Stimulated activated CD4-positive, alpha-beta T cell treated with anti-CD3 and anti-CD28 coated beads, Interleukin-15, amount 100 ng/mL, for 48 hours (primary cell): Measurements from ENCODE around the gene MTA3.
"Not testable (repeated sequence)": the region's sequence is repeated elsewhere in the genome, so short reads cannot be mapped to it uniquely, and the experiment has no call there.

Experiments used
- DNase-seq, 2 donors: peaks; one replicate each; pipeline ENCODE4 v3.0.0-alpha.2; 2020; ENCODE audit warnings: low read depth in 2 of 2

Gene MTA3

GRCh38 chr2:42567364-42567763 is 1.1 kb upstream of the MTA3 start:
- no peak for DNase-seq

GRCh38 chr2:42567806-42568400 is 529 bp upstream of the MTA3 start:
- DNase-seq, result no peak

DNA sequence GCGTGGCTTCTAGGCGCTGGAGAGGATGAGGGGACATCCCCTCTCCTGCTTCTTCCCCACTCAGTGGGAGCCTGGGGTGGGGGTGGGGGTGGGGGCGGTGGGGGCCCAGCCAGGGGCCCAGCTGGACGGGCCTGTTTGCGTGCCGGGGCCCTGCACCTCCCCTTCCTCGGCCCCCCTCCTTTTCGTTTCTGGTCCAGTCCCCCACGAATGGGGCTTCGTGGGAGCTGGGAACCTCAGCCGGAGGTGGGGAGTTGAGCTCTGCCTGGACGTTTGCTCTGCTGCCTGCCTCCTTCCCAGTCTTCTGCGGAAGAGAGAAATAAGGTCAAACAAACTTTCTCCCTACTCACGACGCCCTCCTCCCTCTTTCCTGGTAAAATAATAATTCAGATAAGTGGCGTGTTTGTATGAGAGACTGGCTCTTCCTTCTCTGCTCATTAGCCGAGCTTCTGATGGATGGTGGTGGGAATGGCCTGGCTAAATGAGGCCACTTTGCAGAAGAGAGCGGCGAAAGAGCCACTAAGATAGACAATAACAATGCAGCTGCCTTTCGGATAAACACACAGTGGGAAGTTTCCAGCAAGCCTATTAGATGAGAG is 782 bp downstream of the MTA3 start:
- DNase-seq, result no peak

- DNase-seq, result no peak
These were observed 1.5 kb downstream of the MTA3 start for GRCh38 chr2:42569883-42570282.

- DNase-seq, result no peak
These were observed 4.1 kb downstream of the MTA3 start for GRCh38 chr2:42572297-42573081.

DNA sequence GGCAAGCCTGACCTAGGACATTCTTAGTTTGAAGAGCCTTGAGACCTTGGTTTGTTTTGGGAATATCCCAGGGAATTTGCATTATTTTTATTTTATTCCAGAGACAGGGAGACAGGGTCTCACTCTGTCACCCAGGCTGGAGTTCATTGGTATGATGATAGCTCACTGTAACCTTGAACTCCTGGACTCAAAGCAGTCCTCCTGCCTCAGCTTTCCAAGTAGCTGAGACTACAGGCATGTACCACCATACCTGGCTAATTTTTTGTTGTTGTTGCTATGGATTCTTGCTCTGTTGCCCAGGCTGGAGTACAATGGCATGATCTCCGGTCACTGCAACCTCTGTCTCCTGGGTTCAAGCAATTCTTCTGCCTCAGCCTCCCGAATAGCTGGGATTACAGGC is 4.8 kb downstream of the MTA3 start:
- DNase-seq, result no peak

GRCh38 chr2:42575458-42576064 is 7.1 kb downstream of the MTA3 start:
- DNase-seq, result no peak

GRCh38 chr2:42578621-42579020 is 10.2 kb downstream of the MTA3 start:
- DNase-seq, result no peak

GRCh38 chr2:42581257-42581656 is 12.8 kb downstream of the MTA3 start:
- no peak for DNase-seq

- not testable (repeated sequence) for DNase-seq
These were observed 16.2 kb downstream of the MTA3 start for GRCh38 chr2:42584628-42585027.

DNA sequence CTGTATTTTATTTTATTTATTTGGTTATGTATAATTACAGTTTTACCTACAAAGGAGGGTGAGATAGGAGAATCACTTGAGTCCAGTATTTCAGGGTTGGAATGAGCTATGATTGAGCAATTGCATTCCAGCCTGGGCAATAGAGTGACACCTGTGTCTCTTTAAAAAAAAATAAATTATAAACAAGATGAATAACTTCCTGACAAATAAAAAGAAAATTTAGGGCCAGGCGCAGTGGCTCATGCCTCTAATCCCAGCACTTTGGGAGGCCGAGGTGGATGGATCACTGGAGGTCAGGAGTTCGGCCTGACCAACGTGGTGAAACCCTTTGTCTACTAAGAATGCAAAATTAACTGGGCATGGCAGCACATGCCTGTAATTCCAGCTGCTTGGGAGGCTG is 17.3 kb downstream of the MTA3 start:
- DNase-seq, result no peak

- DNase-seq, result no peak
These were observed 19.2 kb downstream of the MTA3 start for GRCh38 chr2:42587526-42588117.

DNA sequence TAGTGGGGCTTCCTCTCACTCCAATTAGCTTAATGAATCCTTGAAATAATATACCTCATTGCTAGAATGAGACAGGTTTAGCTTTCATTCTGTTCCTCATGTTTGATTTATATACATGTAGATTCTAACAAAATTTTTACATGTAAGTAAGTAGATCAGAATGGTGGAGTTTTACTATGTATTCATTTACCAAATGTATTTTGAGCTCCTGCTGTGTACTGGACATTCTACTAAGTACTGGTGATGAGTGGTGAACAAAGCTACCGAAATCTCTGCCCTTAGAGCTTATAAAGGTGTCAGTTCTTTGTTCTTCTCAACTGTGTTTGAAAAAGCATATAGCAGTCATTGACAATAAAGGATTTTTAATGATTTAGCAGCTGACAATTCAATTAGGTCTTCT is 19.7 kb downstream of the MTA3 start:
- no peak for DNase-seq

GRCh38 chr2:42590176-42590575 is 21.7 kb downstream of the MTA3 start:
- DNase-seq, result no peak

DNA sequence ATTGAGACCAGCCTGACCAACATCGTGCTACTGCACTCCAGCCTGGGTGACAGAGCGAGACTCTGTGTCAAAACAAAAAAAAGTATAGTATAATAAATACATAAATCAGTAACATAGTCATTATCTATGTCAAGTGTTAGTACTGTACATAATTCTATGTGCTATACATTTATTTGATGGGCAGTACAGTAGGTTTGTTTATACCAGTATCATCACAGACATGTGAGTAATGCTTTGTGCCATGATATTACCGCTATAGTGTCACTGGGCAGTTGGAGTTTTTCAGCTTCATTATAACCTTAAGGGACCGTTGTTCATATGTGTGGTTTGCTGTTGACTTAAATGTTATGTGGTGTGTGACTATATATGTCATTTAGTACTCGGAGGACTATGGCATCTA is 24.9 kb downstream of the MTA3 start:
- no peak for DNase-seq

DNA sequence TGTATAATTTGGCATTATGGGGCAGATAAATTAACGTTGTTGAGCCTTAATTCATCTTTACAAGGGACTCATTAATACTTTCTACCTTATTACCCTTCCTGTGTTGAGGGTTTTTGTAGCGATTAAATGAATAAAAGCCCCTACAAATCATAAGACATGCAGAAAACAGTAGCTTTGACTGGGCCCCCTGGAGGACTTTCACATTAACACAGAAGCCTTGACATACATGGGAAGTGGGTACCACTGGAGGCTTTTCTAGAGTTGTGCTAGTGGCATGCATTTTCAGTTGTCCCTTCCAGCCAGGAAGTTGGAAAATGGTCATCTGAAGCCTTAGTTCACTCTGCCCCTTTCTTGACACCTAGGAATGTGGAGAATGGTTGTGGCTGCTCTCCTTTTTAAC is 30.2 kb downstream of the MTA3 start:
- no peak for DNase-seq

DNA sequence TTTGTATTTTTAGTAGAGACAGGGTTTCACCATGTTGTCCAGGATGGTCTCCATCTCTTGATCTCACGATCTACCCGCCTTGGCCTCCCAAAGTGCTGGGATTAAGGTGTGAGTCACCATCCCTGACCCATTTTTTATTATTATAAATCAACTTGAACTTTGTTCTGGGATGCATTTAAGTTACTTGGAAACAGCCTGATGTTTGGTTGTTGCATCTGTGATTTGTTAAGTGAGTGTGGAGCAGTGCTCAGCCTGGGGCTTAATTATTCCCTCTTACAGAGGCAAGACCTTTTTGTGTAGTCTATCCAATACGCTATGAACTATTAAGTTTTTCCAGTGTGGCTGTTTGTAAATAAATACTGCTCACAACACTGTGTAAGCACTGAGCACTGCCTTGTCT is 32.6 kb downstream of the MTA3 start:
- no peak for DNase-seq

- no peak for DNase-seq
These were observed 33.9 kb downstream of the MTA3 start for GRCh38 chr2:42602218-42602875.

DNA sequence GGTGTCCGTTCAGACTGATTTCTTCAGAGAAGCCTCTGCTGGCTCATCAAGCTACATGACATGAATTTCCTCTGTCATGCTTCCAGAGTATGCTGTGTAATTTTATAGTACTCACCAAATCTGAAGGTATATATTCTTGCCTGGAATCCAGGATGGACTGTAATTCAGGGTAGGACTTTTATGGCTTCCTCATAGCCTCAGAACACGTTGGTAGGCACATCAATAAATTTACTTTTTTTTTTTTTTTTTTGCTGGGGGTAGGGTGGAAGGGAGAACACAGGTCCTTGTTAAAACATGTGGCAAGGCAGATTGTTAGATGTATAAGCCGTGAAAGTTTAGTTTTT is 34.4 kb downstream of the MTA3 start:
- DNase-seq, result no peak

GRCh38 chr2:42604341-42604867 is 36.0 kb downstream of the MTA3 start:
- not testable (repeated sequence) for DNase-seq

DNA sequence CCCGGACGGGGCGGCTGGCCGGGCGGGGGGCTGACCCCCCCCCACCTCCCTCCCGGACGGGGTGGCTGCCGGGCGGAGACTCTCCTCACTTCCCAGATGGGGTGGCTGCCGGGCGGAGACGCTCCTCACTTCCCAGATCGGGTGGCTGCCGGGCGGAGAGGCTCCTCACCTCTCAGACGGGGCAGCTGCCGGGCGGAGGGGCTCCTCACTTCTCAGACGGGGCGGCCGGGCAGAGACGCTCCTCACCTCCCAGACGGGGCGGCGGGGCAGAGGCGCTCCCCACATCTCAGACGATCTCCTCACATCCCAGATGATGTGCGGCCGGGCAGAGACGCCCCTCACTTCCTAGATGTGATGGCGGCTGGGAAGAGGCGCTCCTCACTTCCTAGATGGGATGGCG is 37.7 kb downstream of the MTA3 start:
- DNase-seq, result not testable (repeated sequence)
